SH-SY5Y (cell line): Measurements from ENCODE around the gene FANCE.

Experiments
- GATA2 ChIP-seq: IDR thresholded peaks from 2 replicates; pipeline ENCODE4 v1.6.1; 2011; ENCODE audit warnings: mild to moderate bottlenecking, low read depth, low read length
- GATA3 ChIP-seq: IDR thresholded peaks from 2 replicates; pipeline ENCODE4 v1.6.1; 2011; ENCODE audit warnings: low read depth, mild to moderate bottlenecking, low read length, moderate library complexity

GRCh38 chr6:35426074-35426473 lies 26.1 kb upstream of the FANCE start:
- no peak for TF ChIP-seq GATA2
- TF ChIP-seq GATA3, result no peak
